SK-N-SH (cell line): ENCODE data around the gene TJP1. TPM values are rescaled to one million over a fixed set of nuclear protein-coding genes. Genes with fewer than 3 reads are reported as not detected.

Source experiments
- CTCF ChIA-PET: fragments of 300-600, 350-600 bp; formaldehyde crosslinking; extraction: SDS; loops from one replicate; lab custom pipeline; 2021; lab: Yijun Ruan, JAX
- POLR2A ChIA-PET: fragments of 350-600 bp; sonication (Branson Sonifier 250); formaldehyde crosslinking; extraction: SDS; loops from one replicate; lab custom pipeline; 2020; ENCODE audit warnings: antibody characterized with exemption, inconsistent platforms; lab: Yijun Ruan, JAX
- DNase-seq: peaks from one replicate; pipeline ENCODE4 v3.0.0; 2012
- H2AFZ ChIP-seq: fragments of 200-600 bp; sonication (generic); 2 replicates; pipeline ENCODE4 v1.8.1; 2016; ENCODE audit warnings: antibody characterized with exemption, mild to moderate bottlenecking, low read depth
- H3F3A ChIP-seq: fragments of 200-600 bp; sonication (generic); replicated peaks from 2 replicates; pipeline ENCODE3; 2016; ENCODE audit warnings: antibody characterized with exemption, mild to moderate bottlenecking; ENCODE audit not compliant: insufficient read depth
- H3K27ac ChIP-seq, 2 experiments: fragments of 200-500 bp in 1 of 2; fragments of 200-600 bp in 1 of 2; sonication (Bioruptor generic) in 1 of 2; sonication (generic), shearing (Covaris generic) in 1 of 2; 2 replicates each; pipeline versions ENCODE4 v1.5.1 to v1.6.1; 2014 to 2016; ENCODE audit warnings: low read depth in 2 of 2, inconsistent platforms in 1 of 2, low read length in 1 of 2, mild to moderate bottlenecking in 1 of 2, mixed read lengths in 1 of 2
- H3K27me3 ChIP-seq: fragments of 200-600 bp; sonication (generic), shearing (Covaris generic); 2 replicates; pipeline ENCODE4 v1.6.1; 2016; ENCODE audit warnings: mixed run types; ENCODE audit not compliant: insufficient read depth
- H3K36me3 ChIP-seq, 2 experiments: fragments of 200-500 bp in 1 of 2; fragments of 200-600 bp in 1 of 2; sonication (Bioruptor generic) in 1 of 2; sonication (generic) in 1 of 2; replicated peaks in 1 of 2; 2 replicates each; pipeline versions ENCODE3 to v1.5.1; 2014 to 2016; ENCODE audit warnings: low read length in 1 of 2, mild to moderate bottlenecking in 1 of 2; ENCODE audit not compliant: insufficient read depth in 2 of 2, control insufficient read depth in 1 of 2
- H3K4me1 ChIP-seq, 2 experiments: fragments of 200-500 bp in 1 of 2; fragments of 200-600 bp in 1 of 2; sonication (Bioruptor generic) in 1 of 2; sonication (generic), shearing (Covaris generic) in 1 of 2; 2 replicates each; pipeline versions ENCODE4 v1.5.1 to v1.6.1; 2014 to 2016; ENCODE audit warnings: low read depth in 1 of 2, low read length in 1 of 2, mixed run types in 1 of 2; ENCODE audit not compliant: insufficient read depth in 2 of 2, control insufficient read depth in 1 of 2
- H3K4me2 ChIP-seq: fragments of 200-600 bp; sonication (generic), shearing (Covaris generic); 2 replicates; pipeline ENCODE4 v1.6.1; 2017; ENCODE audit warnings: mixed run types
- H3K4me3 ChIP-seq, 2 experiments: fragments of 200-500 bp in 1 of 2; fragments of 200-600 bp in 1 of 2; sonication (Bioruptor generic) in 1 of 2; sonication (generic), shearing (Covaris generic) in 1 of 2; 2 replicates each; pipeline versions ENCODE4 v1.5.1 to v1.8.1; 2014 to 2016; ENCODE audit warnings: low read depth in 2 of 2, inconsistent platforms in 1 of 2, low read length in 1 of 2, mild to moderate bottlenecking in 1 of 2, mixed read lengths in 1 of 2, moderate library complexity in 1 of 2
- H3K79me2 ChIP-seq: fragments of 200-600 bp; sonication (generic); 2 replicates; pipeline ENCODE4 v1.8.1; 2017; ENCODE audit warnings: mild to moderate bottlenecking; ENCODE audit not compliant: insufficient read depth
- H3K9ac ChIP-seq: fragments of 200-600 bp; sonication (generic); 2 replicates; pipeline ENCODE4 v1.6.1; 2017; ENCODE audit warnings: mixed run types
- H3K9me2 ChIP-seq: fragments of 200-600 bp; sonication (generic); 2 replicates; pipeline ENCODE4 v1.6.1; 2017; ENCODE audit warnings: mixed run types
- H3K9me3 ChIP-seq: fragments of 200-600 bp; sonication (generic); 2 replicates; pipeline ENCODE4 v1.6.1; 2017; ENCODE audit warnings: mixed run types, mild to moderate bottlenecking, moderate library complexity
- H4K20me1 ChIP-seq: fragments of 200-600 bp; sonication (generic); 2 replicates; pipeline ENCODE4 v1.6.1; 2017; ENCODE audit warnings: mild to moderate bottlenecking, mixed run types; ENCODE audit not compliant: insufficient read depth
- CHD2 ChIP-seq: fragments of 150-350 bp; IDR thresholded peaks from 2 replicates; pipeline ENCODE4 v1.6.1; 2018; ENCODE audit warnings: low read length; ENCODE audit not compliant: partially characterized antibody
- ELF1 ChIP-seq: IDR thresholded peaks from 2 replicates; pipeline ENCODE4 v1.4.0; 2012
- EP300 ChIP-seq, 2 experiments: IDR thresholded peaks; 2 replicates each; pipeline versions ENCODE4 v1.4.0 to v1.6.1; 2012; ENCODE audit warnings: borderline replicate concordance in 1 of 2, low read depth in 1 of 2, low read length in 1 of 2
- EZH2phosphoT487 ChIP-seq: fragments of 200-600 bp; sonication (generic); IDR thresholded peaks from 2 replicates; pipeline ENCODE4 v1.6.1; 2017; ENCODE audit warnings: low read depth, mixed run types, mild to moderate bottlenecking, antibody characterized with exemption, moderate library complexity, borderline replicate concordance
- FOSL2 ChIP-seq: IDR thresholded peaks from 2 replicates; pipeline ENCODE4 v1.4.0; 2012; ENCODE audit warnings: low read depth, mild to moderate bottlenecking, moderate library complexity, borderline replicate concordance
- FOXJ3 ChIP-seq: sonication (generic); formaldehyde crosslinking; IDR thresholded peaks from 2 replicates; pipeline ENCODE4 v1.5.1; 2020; ENCODE audit warnings: mild to moderate bottlenecking, missing genetic modification reagents
- FOXM1 ChIP-seq: IDR thresholded peaks from 2 replicates; pipeline ENCODE4 v1.4.0; 2012; ENCODE audit warnings: low read depth, mild to moderate bottlenecking
- GABPA ChIP-seq: IDR thresholded peaks from 2 replicates; pipeline ENCODE4 v1.4.0; 2012; ENCODE audit warnings: low read depth, mild to moderate bottlenecking
- JUND ChIP-seq: IDR thresholded peaks from 2 replicates; pipeline ENCODE4 v1.4.0; 2012
- MEF2A ChIP-seq: IDR thresholded peaks from 2 replicates; pipeline ENCODE4 v1.4.0; 2012; ENCODE audit warnings: low read depth, borderline replicate concordance
- MXI1 ChIP-seq: IDR thresholded peaks from 2 replicates; pipeline ENCODE4 v1.6.1; 2012; ENCODE audit warnings: mild to moderate bottlenecking, low read depth, low read length, improper control_type of control experiment
- RAD21 ChIP-seq: IDR thresholded peaks from 2 replicates; pipeline ENCODE4 v1.6.1; 2012; ENCODE audit warnings: mild to moderate bottlenecking, low read length
- RFX5 ChIP-seq: IDR thresholded peaks from 2 replicates; pipeline ENCODE4 v1.6.1; 2012; ENCODE audit warnings: mild to moderate bottlenecking, improper control_type of control experiment, low read length
- SIN3A ChIP-seq: IDR thresholded peaks from 2 replicates; pipeline ENCODE4 v1.6.1; 2012; ENCODE audit warnings: low read depth, mild to moderate bottlenecking, low read length, moderate library complexity, borderline replicate concordance
- SMC3 ChIP-seq: IDR thresholded peaks from 2 replicates; pipeline ENCODE4 v1.6.1; 2012; ENCODE audit warnings: low read depth, low read length, improper control_type of control experiment
- TAF1 ChIP-seq: IDR thresholded peaks from 2 replicates; pipeline ENCODE4 v1.6.1; 2012; ENCODE audit warnings: low read depth, mild to moderate bottlenecking, low read length, moderate library complexity, borderline replicate concordance
- TCF12 ChIP-seq: IDR thresholded peaks from 2 replicates; pipeline ENCODE4 v1.4.0; 2012
- WGBS: methylation state at CpG from one replicate; pipeline ENCODE4 v1.1.6; 2017; ENCODE audit warnings: low lambda C conversion rate; 5-methylcytosine and 5-hydroxymethylcytosine counted together
- polyA plus RNA-seq, 3 experiments: library from polyadenylated mRNA; depleted of rRNA; stranded (reverse); fragments of >200 nt; gene quantifications; 2 replicates each; pipeline ENCODE4 v1.2.3, GENCODE V29; 2012
- TF ChIP-seq, protein P1 (sequence below): IDR thresholded peaks from 2 replicates; pipeline ENCODE4 v1.4.0; 2012; ENCODE audit warnings: low read depth, borderline replicate concordance
- TF ChIP-seq, protein P2 (sequence below): IDR thresholded peaks from 2 replicates; pipeline ENCODE4 v1.4.0; 2012; ENCODE audit warnings: low read depth, borderline replicate concordance

Gene TJP1
- polyA plus RNA-seq, 1 of the 3 experiments (the other 2 are of a cell fraction): 17.5 TPM

DNA sequence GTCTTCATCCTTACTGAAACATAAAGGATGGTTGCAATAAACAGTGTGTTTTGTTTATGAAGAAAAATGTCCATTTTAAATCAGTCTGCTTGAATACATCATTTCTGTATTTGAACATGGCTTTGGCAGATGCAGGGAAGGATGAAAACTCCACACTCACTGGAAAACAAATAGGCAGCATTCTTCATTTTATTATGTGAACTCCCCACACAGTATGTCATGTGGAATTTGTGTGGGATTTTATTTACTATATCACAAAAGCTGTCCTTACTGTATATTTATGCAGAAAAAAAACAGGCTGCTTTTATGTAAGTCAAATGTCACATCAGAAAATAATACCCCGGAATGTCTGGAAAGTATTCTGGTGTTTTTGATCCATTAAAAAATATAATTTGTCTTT, 44.1 kb upstream of the TJP1 start:
- Histone ChIP-seq H3K36me3 (no peaks in the 10 kb centered on the region), H3K9me2 (no peaks in the 10 kb centered on the region), H3K79me2 (no peaks in the 10 kb centered on the region), H3K27ac (no peak overlapping the region), H2AFZ (no peak overlapping the region), H3K4me2 (no peak overlapping the region), H3K9ac (no peak overlapping the region), H3K4me1 (peaks cover 0 to 11% of the 10 kb centered on the region in 2 experiments; a peak in 2 of 4 replicates), H4K20me1 (no peaks in the 10 kb centered on the region), H3K27me3 (no peaks in the 10 kb centered on the region; the same call in 1 of the 2 replicates), H3F3A (no peaks in the 10 kb centered on the region), H3K4me3 (no peak overlapping the region), H3K9me3 (no peaks in the 10 kb centered on the region)
- ChIA-PET CTCF (no interaction called here), POLR2A (no interaction called here)
- 81% methylated on average over 1 of the region's 1 CpG for WGBS
- DNase-seq: no peak
- TF ChIP-seq RFX5 (no peak), GABPA (no peak), FOXM1 (no peak), TCF12 (no peak), CHD2 (no peak), RAD21 (no peak), MEF2A (no peak)
- TF ChIP-seq, protein P1, sequence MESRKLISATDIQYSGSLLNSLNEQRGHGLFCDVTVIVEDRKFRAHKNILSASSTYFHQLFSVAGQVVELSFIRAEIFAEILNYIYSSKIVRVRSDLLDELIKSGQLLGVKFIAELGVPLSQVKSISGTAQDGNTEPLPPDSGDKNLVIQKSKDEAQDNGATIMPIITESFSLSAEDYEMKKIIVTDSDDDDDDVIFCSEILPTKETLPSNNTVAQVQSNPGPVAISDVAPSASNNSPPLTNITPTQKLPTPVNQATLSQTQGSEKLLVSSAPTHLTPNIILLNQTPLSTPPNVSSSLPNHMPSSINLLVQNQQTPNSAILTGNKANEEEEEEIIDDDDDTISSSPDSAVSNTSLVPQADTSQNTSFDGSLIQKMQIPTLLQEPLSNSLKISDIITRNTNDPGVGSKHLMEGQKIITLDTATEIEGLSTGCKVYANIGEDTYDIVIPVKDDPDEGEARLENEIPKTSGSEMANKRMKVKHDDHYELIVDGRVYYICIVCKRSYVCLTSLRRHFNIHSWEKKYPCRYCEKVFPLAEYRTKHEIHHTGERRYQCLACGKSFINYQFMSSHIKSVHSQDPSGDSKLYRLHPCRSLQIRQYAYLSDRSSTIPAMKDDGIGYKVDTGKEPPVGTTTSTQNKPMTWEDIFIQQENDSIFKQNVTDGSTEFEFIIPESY: no peak

DNA sequence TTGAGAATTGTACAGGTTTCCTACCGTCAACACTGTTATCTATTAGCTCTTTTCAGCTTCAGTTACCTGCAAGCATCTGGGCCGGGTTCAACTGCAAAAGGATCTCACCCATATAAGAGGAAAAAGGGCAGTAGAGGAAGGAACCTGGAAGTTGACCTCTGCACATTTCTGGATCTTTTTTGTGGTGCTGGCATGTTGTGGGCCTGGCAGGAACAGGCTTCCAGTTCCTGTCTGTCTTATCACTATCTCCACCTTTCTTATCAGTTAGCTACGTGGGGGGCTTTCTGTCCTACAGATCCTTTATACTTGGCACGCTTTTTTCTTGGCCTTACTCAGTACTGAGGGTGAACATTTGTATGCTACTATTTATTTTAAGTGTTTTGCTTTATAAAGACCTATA, 42.2 kb upstream of the TJP1 start:
- no peak overlapping the region for H3K4me3 ChIP-seq
- H3F3A ChIP-seq: peaks cover 3% of the 10 kb centered on the region
- H3K27me3 ChIP-seq: no peaks in the 10 kb centered on the region; the same call in 1 of the 2 replicates
- H3K36me3 ChIP-seq: no peaks in the 10 kb centered on the region
- DNase-seq: no peak
- H4K20me1 ChIP-seq: no peaks in the 10 kb centered on the region
- H3K9me3 ChIP-seq: no peaks in the 10 kb centered on the region
- H3K4me2 ChIP-seq: no peak overlapping the region
- H3K9ac ChIP-seq: no peak overlapping the region
- ChIA-PET CTCF (interaction anchor here (0.7 to 1.2 kb wide), 2 partner anchors 10 to 21 kb away, joined by 3 read pairs; no protein-coding TSS in a partner anchor), POLR2A (no interaction called here)
- H3K9me2 ChIP-seq: no peaks in the 10 kb centered on the region
- 61% methylated on average over 4 of the region's 4 CpGs for WGBS
- TF ChIP-seq FOXM1 (no peak), SMC3 (no peak), EP300 (IDR thresholded peaks at IDR 0.05; ENCODE audit: borderline replicate concordance in 1 of 2, low read depth in 1 of 2, low read length in 1 of 2) (no peak), SIN3A (no peak), ELF1 (no peak), FOXJ3 (CRISPR knock-in tag) (no peak), FOSL2 (no peak), GABPA (no peak), JUND (no peak), TAF1 (no peak), EZH2phosphoT487 (no peak), MXI1 (no peak), MEF2A (no peak)
- TF ChIP-seq, protein P2, sequence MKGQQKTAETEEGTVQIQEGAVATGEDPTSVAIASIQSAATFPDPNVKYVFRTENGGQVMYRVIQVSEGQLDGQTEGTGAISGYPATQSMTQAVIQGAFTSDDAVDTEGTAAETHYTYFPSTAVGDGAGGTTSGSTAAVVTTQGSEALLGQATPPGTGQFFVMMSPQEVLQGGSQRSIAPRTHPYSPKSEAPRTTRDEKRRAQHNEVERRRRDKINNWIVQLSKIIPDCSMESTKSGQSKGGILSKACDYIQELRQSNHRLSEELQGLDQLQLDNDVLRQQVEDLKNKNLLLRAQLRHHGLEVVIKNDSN: no peak
- peaks cover 0 to 2% of the 10 kb centered on the region in 2 experiments; a peak in 1 of 4 replicates for H3K4me1 ChIP-seq
- H2AFZ ChIP-seq: no peak overlapping the region
- H3K79me2 ChIP-seq: no peaks in the 10 kb centered on the region
- H3K27ac ChIP-seq: no peak overlapping the region
